Immature natural killer cell (primary cell): ENCODE measurements around the gene RXFP4. TPM values are rescaled to one million over a fixed set of nuclear protein-coding genes. Genes with fewer than 3 reads are reported as not detected.

Experiments used
- DNase-seq, 3 donors: peaks; one replicate each; pipeline ENCODE4 v3.0.0; 2022; ENCODE audit warnings: mixed read lengths in 1 of 3
- H3K27ac Mint-ChIP-seq, 6 donors: one replicate each; pipeline ENCODE4 v1.8.0; 2020; ENCODE audit warnings: mixed read lengths in 6 of 6, mild to moderate bottlenecking in 5 of 6, inconsistent platforms in 4 of 6, moderate library complexity in 3 of 6
- H3K27me3 Mint-ChIP-seq, 3 donors: one replicate each; pipeline ENCODE4 v1.8.0; 2020 to 2021; ENCODE audit warnings: low read depth in 3 of 3, mild to moderate bottlenecking in 3 of 3, mixed read lengths in 3 of 3, moderate library complexity in 3 of 3, inconsistent platforms in 1 of 3
- H3K36me3 Mint-ChIP-seq, 3 donors: one replicate each; pipeline ENCODE4 v1.8.0; 2020; ENCODE audit warnings: mixed read lengths in 3 of 3, inconsistent platforms in 2 of 3, mild to moderate bottlenecking in 2 of 3
- H3K4me1 Mint-ChIP-seq, 2 donors: one replicate each; pipeline ENCODE4 v1.8.0; 2020; ENCODE audit warnings: inconsistent platforms in 2 of 2, mild to moderate bottlenecking in 2 of 2, mixed read lengths in 2 of 2, moderate library complexity in 1 of 2
- H3K4me3 Mint-ChIP-seq, 5 donors: one replicate each; pipeline ENCODE4 v1.8.0; 2020; ENCODE audit warnings: mild to moderate bottlenecking in 5 of 5, mixed read lengths in 5 of 5, inconsistent platforms in 3 of 5, moderate library complexity in 3 of 5
- H3K9me3 Mint-ChIP-seq, 6 donors: one replicate each; pipeline ENCODE4 v1.8.0; 2020; ENCODE audit warnings: mild to moderate bottlenecking in 6 of 6, mixed read lengths in 6 of 6, inconsistent platforms in 4 of 6, moderate library complexity in 3 of 6
- polyA plus RNA-seq, 3 donors: library from polyadenylated mRNA; unstranded; fragments of 300-500 nt; fragmentation: Illumina TruSeq; gene quantifications; one replicate each; pipeline ENCODE4 v1.2.3, GENCODE V29; 2021

Gene RXFP4
- polyA plus RNA-seq, 3 donors from 2014 or later, result 0.78 TPM; not detected in 2

- DNase-seq, result no peak
- no peaks in the 10 kb centered on the region for H3K9me3 Mint-ChIP-seq
- H3K4me3 Mint-ChIP-seq, result peak overlapping the region; percentile 48 to 73 (median 71)
- H3K36me3 Mint-ChIP-seq, result peaks cover 0 to 11% (median 4%) of the 10 kb centered on the region in 3 donors
- H3K27ac Mint-ChIP-seq, result peak overlapping the region; percentile 87 to 95 (median 93)
- peaks cover 98 to 99% of the 10 kb centered on the region in 2 donors for H3K4me1 Mint-ChIP-seq
- H3K27me3 Mint-ChIP-seq, result peaks cover 0 to 3% (median 3%) of the 10 kb centered on the region in 3 donors
Observed at GRCh38 chr1:155970531-155971167, 29.2 kb downstream of the RXFP4 start.

DNA sequence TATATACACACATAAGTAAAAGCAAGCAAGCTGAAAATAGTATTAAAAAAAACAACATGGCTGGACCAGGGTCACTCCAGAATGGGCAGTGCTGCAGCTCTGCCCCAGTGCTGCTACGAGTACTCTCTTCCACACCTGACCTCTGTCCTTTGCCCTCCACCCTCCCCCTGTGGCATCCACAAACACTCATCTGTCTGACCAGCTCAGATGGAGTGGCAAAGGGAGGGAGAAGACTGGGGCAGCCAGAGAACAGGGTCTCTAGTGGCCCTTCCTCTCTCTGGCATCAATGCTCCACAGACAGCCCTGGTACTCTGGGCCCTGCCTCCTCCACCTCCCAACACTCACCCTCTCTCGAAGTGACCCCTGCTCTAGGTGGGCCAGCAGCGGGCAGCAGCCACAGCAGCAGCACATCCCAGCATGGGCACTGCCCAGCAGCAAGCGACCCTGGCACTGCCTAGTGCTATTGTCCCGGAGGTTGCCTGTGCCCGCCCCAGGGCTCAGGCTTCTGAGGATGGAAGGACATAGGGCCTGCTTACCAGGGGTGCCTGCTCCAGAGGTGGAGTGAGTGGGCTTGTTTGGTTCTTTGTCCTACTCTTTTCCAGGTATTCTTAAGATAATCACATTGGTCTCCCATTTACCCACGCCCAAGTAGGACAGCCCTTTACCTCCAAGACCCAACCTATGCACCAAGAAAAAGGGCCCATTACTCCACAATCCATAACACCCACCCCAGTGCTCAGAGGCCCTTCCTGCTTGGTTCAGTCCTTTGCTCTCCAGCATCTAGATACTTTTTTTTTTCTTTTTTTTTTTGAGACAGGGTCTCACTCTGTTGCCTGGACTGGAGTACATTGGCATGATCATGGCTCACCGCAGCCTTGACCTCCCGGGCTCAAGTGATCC lies 30.7 kb downstream of the RXFP4 start:
- Mint-ChIP-seq H3K4me1 (peaks cover 98 to 100% of the 10 kb centered on the region in 2 donors), H3K36me3 (peaks cover 0 to 5% (median 4%) of the 10 kb centered on the region in 3 donors), H3K9me3 (no peaks in the 10 kb centered on the region), H3K27ac (peak overlapping the region; percentile 74 to 95 (median 90)), H3K4me3 (peak overlapping the region; percentile 36 to 98 (median 71)), H3K27me3 (peaks cover 2 to 12% (median 9%) of the 10 kb centered on the region in 3 donors)
- DNase-seq, result no peak

GRCh38 chr1:155973723-155974122 lies 32.3 kb downstream of the RXFP4 start:
- no peak for DNase-seq
- Mint-ChIP-seq H3K27ac (peak overlapping the region; percentile 82 to 95 (median 94)), H3K4me1 (peaks cover 88 to 89% of the 10 kb centered on the region in 2 donors), H3K36me3 (peaks cover 0 to 7% (median 4%) of the 10 kb centered on the region in 3 donors), H3K4me3 (peak overlapping the region; percentile 36 to 98 (median 94)), H3K27me3 (peaks cover 6 to 17% (median 16%) of the 10 kb centered on the region in 3 donors), H3K9me3 (no peaks in the 10 kb centered on the region)

GRCh38 chr1:155974208-155975115 lies 33.0 kb downstream of the RXFP4 start:
- H3K27me3 Mint-ChIP-seq, result peaks cover 8 to 19% (median 16%) of the 10 kb centered on the region in 3 donors
- no peaks in the 10 kb centered on the region for H3K9me3 Mint-ChIP-seq
- H3K36me3 Mint-ChIP-seq, result peaks cover 0 to 4% (median 3%) of the 10 kb centered on the region in 3 donors
- DNase-seq, result no peak
- H3K4me3 Mint-ChIP-seq, result peak overlapping the region; percentile 90 to 98 (median 96)
- H3K27ac Mint-ChIP-seq, result peak overlapping the region; percentile 89 to 99 (median 94)
- peaks cover 87 to 89% of the 10 kb centered on the region in 2 donors for H3K4me1 Mint-ChIP-seq

GRCh38 chr1:155975375-155976061 lies 34.1 kb downstream of the RXFP4 start:
- peaks cover 8 to 19% (median 16%) of the 10 kb centered on the region in 3 donors for H3K27me3 Mint-ChIP-seq
- peak overlapping the region; percentile 90 to 98 (median 96) for H3K4me3 Mint-ChIP-seq
- H3K27ac Mint-ChIP-seq, result peak overlapping the region; percentile 89 to 99 (median 94)
- no peaks in the 10 kb centered on the region for H3K9me3 Mint-ChIP-seq
- no peak for DNase-seq
- peaks cover 0 to 3% (median 0%) of the 10 kb centered on the region in 3 donors for H3K36me3 Mint-ChIP-seq
- peaks cover 87 to 89% of the 10 kb centered on the region in 2 donors for H3K4me1 Mint-ChIP-seq

DNA sequence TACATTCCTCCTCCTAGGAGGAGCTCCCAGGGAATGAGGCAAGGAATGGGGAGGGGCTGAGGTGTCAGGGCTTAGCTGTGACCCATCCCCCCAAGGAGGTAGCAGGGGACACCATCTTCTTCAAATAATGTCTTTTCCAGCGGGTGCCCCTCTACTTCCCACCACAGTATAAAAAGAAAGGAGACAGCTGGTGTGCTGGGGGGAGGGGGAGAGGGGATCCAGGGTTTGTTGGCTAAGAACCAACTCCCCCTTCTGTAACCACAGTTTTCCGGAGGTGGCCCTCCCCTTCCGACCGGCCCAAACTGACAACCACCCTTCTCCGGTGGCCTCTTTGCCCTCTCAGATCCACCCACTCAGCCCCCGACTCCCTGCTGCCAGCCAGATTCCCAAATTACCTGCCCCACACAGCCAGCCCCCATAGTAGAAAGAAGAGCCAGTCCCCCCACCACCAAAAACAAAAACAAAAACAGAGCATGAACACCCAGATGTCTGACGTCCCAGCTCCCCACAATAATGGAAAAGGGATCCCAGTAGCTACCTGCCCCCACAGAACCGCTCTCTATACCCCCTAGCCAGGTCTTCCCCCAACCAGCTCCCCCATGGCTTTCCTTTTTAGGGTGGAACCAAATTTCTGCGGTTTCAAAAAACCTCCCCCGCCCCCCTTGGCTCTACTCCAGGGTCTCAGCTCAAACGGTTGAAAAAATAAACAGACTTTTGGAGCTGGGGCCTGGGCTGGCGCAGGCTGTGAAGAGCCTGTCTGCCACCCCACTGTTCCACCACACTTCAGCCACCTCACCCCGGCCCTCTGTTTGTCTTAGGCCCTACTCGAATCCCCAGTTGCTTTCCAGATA lies 34.8 kb downstream of the RXFP4 start:
- peak overlapping the region; percentile 89 to 99 (median 94) for H3K27ac Mint-ChIP-seq
- peaks cover 0 to 3% (median 0%) of the 10 kb centered on the region in 3 donors for H3K36me3 Mint-ChIP-seq
- no peaks in the 10 kb centered on the region for H3K9me3 Mint-ChIP-seq

DNA sequence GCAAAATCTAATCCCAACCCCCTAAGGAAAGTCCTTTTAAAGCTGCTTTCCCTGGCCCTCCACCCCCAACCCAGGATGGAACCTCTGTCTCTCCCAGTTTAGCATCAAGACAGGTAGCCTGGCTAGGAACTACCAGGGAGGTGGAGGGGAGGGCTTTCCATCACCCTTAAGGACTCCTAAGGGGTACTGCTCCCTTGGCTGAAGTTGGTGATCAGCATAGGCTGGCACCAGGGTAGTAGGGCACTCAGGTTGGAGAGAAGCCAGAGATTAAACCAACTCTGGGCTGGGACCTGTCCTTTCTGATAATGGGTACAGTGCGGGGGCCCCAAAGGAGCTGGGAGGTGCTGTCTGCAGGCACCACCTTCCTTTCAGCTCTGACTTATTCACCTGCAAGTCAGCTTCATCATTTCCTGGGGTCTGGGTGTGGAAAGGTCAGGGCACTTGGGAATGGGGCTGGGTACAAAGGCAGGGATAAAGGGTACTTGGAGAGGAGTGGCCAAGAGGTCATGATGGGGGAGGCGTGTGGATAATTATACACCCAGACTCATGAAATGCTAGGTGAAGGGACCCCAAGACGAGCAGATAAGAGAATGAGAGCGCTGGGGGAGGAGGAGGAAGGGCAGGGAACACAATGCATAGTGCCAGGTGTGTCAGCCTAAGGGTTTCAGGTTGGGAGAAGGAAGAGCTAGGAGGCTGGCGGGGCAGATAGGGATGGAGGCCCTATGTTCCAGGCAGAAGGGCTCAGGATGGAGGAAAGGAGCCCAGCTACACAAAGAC lies 35.7 kb downstream of the RXFP4 start:
- peak overlapping the region; percentile 90 to 98 (median 96) for H3K4me3 Mint-ChIP-seq
- H3K4me1 Mint-ChIP-seq, result peaks cover 88 to 89% of the 10 kb centered on the region in 2 donors
- no peak for DNase-seq
- no peaks in the 10 kb centered on the region for H3K9me3 Mint-ChIP-seq
- H3K36me3 Mint-ChIP-seq, result peaks cover 0 to 3% (median 0%) of the 10 kb centered on the region in 3 donors
- peaks cover 8 to 19% (median 16%) of the 10 kb centered on the region in 3 donors for H3K27me3 Mint-ChIP-seq
- peak overlapping the region; percentile 89 to 99 (median 94) for H3K27ac Mint-ChIP-seq

More for the DNA sequence above, 34.8 kb downstream of the RXFP4 start:
- Mint-ChIP-seq H3K4me1 (peaks cover 87 to 89% of the 10 kb centered on the region in 2 donors), H3K27me3 (peaks cover 8 to 19% (median 16%) of the 10 kb centered on the region in 3 donors), H3K4me3 (peak overlapping the region; percentile 90 to 98 (median 96))
- DNase-seq, result peak; percentile 54 to 59 (median 54)

GRCh38 chr1:155977690-155978324 lies 36.4 kb downstream of the RXFP4 start:
- H3K4me1 Mint-ChIP-seq, result peaks cover 88 to 89% of the 10 kb centered on the region in 2 donors
- H3K36me3 Mint-ChIP-seq, result peaks cover 0 to 3% (median 0%) of the 10 kb centered on the region in 3 donors
- peak; percentile 39 to 58 (median 42) for DNase-seq
- peak overlapping the region; percentile 89 to 99 (median 94) for H3K27ac Mint-ChIP-seq
- H3K9me3 Mint-ChIP-seq, result no peaks in the 10 kb centered on the region
- H3K4me3 Mint-ChIP-seq, result peak overlapping the region; percentile 90 to 98 (median 96)
- peaks cover 8 to 19% (median 19%) of the 10 kb centered on the region in 3 donors for H3K27me3 Mint-ChIP-seq

GRCh38 chr1:155978325-155978972 lies 37.0 kb downstream of the RXFP4 start, which contains the start of gene ARHGEF2:
ARHGEF2 (minus strand) TSS chr1:155978547; CDS start chr1:155978427, 120 bp downstream.
- Mint-ChIP-seq H3K36me3 (peaks cover 0 to 3% (median 0%) of the 10 kb centered on the region in 3 donors), H3K4me3 (peak within 1 kb of the TSS; percentile 90 to 98 (median 96)), H3K27ac (peak within 1 kb of the TSS; percentile 89 to 99 (median 94)), H3K9me3 (no peaks in the 10 kb centered on the region), H3K4me1 (peaks cover 86 to 89% of the 10 kb centered on the region in 2 donors), H3K27me3 (peaks cover 7 to 19% (median 19%) of the 10 kb centered on the region in 3 donors)
- DNase-seq, result peak; percentile 75 to 77 (median 75)

- H3K36me3 Mint-ChIP-seq, result peaks cover 0 to 3% (median 0%) of the 10 kb centered on the region in 3 donors
- no peak for DNase-seq
Observed at GRCh38 chr1:155978973-155979429, 37.6 kb downstream of the RXFP4 start.

More at GRCh38 chr1:155978973-155979429, 37.6 kb downstream of the RXFP4 start:
- Mint-ChIP-seq H3K4me3 (peak overlapping the region; percentile 90 to 98 (median 96)), H3K4me1 (peaks cover 83 to 85% of the 10 kb centered on the region in 2 donors), H3K27ac (peak overlapping the region; percentile 89 to 99 (median 94)), H3K27me3 (peaks cover 7 to 19% (median 19%) of the 10 kb centered on the region in 3 donors), H3K9me3 (no peaks in the 10 kb centered on the region)
